Measurements from ENCODE around the gene WIZ.

WIZ gene

DNA sequence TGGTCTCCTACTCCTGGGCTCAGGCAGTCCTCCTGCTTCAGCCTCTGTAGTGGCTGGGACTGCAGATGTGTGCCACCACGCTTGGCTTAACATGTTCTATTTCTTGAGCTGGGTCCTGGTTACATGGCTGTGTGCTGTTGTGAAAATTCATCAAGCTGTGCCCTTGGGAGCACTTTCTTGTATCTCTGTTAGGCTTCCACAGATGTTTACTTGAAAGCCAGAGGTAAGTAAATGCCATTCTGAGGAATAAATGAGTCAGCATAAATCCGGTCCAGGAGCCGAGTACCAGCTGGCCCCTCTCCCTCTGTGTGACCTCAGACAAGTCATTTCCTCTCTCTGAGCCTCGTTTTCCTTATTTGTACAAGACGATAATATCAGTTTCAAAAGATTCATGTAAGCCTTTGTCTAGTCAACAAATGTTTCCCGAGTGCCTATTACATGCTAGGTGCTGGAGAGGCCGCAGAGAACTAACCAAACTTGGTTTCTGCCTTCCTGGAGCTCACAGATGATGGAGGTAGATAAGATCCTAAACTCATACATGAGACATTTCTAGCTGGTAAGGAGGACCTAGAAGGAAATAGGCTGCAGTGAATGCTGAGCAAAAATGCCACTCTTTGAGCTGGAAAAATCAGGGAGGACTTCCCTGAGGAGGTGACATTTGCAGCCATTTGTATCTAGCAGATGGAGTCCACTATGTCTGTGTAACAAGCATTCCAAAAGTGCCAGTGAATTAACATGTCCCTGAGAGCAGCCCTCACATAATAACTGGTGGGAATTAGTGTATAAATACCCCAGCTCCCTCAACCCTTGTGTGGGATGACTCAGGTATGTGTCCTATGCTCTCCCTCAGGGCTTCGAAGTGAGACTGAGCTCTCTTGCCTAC is 17.3 kb upstream of the WIZ start:
- DNase-seq = peak in 4 of 5 donors; percentile 17 to 96 (median 43)

DNA sequence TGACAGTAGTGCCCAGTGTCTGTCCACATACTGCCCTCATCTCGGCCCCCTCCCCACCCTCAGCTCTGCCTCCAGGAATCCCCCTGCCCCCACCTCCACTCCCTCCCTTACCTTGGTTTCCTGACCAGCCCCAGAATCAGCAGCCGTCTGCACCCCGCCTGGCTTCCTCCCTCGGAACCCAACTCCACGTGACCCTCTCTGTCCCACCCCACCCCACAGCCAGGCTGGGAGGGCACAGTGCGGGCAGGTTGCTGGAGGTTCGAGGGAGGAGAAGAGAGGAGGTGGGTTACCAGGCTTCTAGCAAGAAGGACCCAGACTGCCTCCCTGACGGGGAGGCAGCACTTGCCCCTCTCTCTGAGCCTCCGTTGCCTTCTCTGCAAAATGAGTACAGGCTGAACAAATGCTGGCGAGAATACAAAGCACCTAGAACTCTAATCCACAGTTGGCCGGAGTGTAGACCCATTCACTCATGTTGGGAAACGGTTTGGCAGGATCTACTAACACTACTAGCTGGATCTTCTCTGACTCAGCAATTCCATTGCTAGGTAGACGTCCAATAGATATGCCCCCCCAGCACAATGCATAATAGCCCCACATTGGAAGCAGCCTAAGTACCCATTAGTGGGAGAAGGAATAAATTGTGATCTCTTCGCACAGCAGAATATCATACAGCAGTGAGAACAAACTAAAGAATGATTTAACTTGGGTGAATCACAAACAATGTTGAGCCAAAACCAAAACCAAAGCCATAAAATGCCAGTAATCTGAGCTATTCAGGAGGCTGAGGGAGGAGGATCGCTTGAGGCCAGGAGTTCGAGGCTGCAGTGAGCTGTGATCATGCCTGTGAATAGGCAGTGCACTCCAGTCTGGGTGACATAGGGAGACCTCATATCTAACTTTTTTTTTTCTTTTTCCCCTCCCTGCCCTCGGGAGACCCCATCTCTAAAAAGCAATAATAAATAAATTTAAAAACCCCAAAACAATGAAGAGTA is 14.9 kb upstream of the WIZ start, which contains the start of gene RASAL3:
Gene RASAL3 (minus strand): TSS at position 151 of the 992 bp plus-strand sequence. CDS start 186 bp downstream, outside the sequence.
- peak; percentile 50 to 81 (median 58) for DNase-seq

DNA sequence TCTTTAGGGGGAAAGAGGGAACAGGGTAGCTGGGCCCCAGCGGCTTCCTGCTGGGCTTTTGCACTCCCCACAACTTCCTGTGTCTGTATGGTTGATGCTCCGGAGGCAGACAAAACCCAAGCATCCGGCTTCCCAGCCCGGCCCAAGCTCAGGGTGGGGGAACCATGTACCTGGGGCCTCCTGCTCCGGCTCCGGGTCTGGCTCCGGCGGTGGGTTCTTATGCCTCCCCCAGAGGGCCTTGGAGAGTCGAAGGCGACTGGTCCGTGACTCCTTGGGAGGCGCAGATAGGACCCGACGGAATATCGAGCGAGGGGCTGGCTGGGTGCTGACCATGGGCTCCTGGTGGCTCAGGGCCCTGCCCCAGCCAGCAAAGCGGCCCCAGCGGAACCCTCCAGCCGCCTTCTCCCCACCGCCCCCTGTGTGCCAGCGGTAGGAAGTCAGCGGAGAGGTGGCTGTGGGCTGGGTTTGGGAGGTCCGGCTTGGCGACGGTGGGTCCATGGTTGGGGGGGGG is 14.2 kb upstream of the WIZ start:
- peak; percentile 56 to 90 (median 72) for DNase-seq

DNA sequence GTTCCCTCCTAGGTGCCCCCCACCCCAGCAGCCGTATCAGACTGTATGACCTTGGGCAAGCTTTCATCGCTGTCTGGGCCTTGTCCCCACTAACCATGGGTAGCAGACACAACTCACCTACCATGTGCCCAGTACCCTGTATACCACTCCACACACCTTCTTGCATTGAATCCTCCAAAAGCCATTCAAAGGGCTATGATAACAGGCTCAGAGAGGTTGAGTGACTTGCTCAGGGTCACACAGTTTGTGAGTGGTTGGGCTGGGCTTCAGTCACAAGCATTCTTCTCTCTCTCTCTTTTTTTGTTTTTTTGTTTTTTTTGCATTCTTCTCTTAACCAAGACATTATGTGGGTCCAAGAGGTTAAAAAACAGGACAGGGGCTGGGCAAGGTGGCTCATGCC is 11.9 kb upstream of the WIZ start:
- no peak for DNase-seq

DNA sequence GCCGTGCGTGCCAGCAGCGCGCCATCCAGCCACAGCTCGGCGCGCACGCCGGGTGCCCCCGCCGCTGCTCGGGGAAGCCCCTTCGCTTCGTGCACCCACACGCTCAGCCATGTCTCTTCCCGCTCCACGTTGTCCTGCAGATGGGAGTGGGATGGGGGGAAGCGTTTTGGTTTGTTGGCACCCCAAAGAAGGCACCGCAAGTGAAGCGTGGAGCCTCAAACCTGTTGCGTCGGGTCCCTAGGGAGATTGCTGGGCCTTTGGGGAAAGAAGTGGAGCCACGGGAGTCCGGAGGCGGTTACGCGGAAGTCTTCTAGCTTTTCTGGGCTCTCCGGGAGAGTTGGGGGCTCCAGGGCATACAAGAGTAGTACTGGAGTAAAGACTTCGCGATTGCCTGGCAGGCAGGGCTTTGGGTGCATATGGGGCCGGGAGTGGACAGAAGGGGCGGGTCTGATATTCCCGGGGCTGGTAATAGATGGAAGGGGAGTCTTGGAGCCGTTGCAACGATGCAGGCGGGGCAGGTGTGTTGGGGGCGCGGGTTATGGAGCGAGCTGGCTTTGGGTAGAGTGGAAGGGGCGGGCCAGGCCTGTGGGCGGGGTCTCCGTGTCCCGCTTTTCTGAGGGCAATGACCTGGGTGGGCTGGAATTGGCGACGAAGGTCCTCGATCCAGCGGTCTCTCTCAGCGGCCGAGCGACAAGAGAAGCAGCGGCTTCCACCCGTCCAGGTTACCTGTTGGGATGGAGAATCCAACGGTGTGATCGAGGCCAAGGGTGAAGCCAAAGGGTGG is 8.1 kb upstream of the WIZ start:
- no peak for DNase-seq

DNA sequence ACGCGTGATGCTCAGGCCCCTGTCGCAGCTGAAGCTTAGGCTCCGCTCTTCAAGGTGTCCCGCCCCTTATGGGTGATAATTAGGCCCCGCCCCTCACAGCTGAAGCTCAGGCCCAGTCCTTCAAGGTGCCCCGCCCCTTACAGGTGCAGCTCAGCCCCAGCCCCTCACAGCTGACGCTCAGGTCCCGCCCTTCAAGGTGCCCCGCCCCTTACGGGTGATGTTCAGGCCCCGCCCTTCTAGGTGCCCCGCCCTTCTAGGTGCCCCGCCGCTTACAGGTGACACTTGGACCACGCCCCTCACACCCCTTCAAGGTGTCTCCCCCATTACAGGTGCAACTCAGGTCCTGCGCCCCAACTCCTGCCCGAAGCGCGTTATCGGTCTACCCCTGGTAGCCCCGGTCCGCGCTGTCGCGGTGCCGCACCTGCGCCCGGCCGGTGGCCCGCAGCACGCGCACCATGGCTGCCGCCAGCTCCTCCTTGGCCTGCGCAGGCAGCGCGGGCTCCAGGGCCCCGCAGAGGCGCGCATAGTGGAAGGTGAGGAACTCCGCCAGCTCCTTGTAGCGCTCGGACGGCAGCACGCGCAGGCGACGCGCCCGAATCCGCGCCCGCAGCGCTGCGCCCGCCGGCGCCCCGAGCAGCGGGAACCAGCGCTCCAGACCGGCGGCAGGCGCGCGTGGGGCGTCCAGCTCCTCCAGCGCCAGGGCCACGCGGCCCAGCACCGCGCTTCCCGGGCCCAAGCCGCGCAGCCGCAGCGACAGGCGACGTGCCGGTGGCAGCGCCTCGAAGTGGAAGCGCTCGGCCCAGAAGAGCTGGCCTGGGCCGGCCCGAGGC is 7.3 kb upstream of the WIZ start:
- DNase-seq = no peak

DNA sequence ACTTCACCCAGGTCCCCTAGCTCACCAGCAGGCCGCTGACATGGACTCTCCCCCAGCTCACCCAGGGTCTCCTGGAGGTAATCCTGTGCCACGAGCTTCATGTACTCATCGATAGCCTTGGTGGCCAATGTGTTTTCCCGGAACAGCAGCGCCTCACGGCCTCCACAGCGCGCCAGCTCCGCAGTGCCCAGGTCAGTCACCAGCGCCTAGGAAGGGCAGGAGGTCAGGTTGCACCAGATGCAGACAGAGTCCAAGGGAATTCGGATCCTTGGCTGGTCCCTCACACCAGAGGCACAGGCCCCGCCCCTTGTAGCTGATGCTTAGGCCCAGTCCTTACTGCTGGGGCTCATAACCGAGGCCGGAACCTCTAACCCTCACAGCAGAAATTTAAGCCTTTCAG is 6.7 kb upstream of the WIZ start:
- DNase-seq = no peak

DNA sequence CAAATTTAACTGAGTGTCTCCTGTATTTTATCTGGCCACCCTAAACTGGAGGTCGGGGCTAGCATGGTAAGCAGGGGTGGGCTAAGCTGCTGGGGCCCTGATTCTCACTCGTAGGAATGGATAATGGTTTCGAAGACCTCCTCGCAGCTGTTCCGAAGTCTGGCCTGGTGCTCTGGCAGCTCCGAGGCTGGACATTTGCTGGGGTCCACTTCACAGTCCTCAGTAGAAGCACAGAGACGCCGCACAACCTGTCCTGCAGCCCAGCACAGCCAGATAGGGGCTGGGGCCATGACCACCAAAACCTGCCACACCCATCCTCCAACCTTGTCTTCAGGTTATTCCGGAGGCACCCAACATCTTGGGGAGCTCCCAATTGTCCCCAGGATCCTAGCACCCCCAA is 6.2 kb upstream of the WIZ start:
- DNase-seq = no peak

DNA sequence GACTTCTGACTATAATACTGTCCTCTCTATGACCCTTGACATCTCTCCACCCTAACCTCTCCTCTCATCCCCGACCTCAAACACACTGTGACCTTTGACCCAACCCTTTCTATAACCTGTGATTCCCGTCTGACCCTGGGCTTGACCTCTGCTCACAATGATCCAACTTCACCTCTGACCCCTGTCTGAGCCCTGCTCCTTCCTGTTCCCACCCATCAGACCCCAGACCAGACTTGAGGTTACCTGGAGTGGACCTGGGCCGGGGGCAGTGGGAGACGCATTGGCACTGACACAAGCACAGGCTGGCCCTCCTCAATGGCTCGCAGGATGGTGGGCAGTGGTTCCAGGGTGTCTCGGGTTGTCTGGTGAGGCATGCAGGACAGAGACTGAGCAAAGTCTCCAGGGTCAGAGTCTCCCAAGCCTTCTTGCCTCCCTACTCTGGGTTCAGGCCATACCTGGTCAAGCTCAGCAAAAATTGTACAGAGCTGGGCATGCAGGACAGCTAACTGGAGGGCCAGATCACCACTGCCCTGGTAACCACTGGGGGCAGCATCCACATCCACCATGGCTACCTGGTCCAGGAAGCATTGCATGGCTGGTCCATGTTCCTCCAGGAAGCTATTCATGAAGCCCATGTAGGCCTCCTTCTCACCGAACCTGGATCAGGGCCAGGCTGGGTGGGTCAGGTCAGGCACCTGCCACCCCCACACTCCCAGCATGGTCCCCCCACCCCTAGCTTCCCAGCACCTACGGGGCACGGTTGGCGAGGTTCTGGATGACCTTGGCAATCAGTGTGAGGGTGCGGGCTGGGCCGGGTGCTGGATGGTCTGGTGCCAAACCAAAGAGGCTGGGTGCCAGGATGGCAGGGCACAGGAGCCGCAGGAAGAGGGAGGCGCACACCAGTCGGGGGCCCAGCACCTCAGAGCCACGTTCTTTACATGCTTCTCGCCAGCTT is 4.4 kb upstream of the WIZ start:
- no peak for DNase-seq

DNA sequence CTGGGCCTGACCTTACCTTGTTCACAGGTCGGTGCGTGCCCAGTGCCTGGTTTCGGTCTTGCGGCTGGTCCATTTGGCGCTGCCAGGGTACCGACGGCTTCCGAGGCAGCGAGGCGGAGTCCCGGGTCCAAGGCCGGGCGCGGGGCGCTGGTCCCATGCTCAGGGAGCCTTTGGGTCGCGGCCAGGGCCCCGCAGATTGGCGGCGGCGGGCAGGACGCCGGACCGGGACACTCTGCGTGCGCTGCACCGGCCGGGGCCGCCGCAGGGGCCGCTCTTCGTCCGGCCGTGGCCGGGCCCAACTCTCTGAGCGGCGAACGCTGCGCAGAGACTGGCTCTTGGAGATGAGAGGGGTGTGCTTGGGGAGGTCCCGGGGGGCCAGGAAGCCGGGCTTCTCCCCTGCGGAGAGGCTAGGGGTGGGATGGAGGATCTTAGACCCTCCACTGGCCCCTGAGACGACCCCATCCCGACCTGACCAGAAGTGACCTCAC is 3.4 kb upstream of the WIZ start:
- DNase-seq = no peak

DNA sequence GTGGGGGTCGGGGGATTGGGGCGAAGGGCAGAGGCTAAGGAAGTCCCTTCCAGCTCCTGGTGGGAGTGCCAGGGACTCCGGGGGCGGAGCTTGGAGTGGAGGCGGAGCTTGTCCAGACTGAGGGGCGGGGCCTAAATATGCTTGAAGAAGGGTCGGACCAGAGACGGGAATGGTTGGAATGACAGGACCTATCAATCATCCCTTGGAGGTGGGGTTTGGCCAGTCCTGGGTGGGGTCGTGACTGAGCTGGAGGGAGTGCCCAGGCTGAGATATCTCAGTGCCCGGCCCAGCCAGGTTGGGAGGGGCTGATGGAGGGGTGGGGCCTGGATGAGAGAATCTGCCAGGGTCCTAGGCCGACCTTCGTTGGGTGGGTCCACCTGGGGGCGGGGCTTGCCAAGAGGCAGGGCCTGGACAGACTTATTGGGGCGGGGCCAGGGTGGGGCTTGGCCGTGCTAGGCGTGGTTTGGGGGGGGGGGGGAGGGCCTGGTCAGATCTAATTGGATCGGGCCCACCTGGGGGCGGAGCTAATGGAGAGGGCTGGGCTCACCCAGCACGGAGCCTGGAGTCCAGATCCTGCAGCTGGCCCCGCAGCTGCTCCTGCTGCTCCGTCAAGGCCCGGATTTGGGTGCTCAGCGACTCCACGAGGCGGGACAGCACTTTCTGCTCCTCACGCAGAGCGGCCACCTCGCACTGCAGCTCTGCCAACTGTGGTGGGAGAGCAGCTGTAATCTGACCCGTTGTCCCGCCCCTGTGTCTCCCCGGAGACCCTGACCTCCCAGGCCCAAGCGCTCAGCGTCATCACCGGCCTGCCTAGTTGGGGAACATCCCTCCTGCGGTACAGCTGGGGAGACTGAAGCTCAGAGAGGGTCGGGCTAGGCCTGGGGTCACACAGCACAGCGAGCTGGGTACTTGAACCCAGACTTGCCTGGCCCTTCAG is 2.6 kb upstream of the WIZ start:
- DNase-seq = no peak

DNA sequence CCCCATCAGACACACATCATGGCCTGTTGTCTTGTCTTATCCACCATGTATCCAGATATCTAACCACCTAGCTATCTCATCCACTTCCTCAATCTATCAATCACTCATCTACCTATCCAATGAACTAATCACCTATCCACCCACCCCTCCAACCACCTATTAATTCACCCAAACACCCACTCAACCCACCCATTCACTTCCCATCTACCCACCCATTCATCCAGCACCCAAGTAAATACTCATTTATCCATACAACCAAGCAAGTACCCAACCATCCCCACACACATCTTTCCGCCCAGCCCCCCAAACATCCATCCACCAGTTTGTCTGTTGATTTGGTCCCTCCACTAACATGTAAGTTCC is 753 bp upstream of the WIZ start:
- no peak for DNase-seq

DNA sequence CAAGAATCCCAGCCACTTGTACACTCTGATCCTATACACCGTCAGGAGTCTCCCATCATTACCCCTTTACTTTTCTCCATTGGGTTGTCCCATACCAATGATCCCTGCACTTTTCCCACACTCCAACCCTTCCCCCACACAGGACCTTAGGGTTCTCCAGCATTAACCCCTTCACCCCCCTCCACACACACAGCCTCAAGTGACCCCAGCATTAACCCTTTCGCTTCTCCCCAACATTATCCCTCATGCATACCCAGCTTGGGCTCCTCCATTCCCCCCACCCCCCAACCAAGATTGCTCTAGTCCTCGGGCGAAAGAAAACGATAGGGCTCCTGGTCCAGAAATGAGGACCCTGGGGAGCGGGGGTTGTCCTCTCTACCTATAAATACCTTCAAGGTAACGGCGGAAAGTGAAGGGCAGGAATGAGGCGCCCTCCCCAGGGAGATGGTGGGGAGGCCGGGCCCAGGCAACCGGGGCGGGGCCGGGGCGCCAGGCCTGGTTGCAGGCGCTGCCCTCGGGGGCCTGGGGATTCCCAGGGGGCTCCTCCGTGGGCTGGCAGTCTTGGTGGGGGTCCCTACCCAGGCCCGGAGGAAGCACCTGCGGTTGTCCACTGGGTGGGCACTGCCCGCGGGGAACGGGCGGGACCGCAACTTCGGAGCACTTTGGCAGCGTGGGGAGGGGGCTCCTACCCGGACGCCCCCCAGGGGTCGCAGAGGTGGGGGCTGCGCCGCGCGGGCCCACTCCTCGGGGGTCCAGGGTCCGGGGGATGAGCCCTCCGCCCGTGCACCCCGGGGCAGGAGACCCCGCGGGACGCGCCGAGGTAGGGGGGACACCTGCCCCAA is 757 bp downstream of the WIZ start:
- no peak for DNase-seq

DNA sequence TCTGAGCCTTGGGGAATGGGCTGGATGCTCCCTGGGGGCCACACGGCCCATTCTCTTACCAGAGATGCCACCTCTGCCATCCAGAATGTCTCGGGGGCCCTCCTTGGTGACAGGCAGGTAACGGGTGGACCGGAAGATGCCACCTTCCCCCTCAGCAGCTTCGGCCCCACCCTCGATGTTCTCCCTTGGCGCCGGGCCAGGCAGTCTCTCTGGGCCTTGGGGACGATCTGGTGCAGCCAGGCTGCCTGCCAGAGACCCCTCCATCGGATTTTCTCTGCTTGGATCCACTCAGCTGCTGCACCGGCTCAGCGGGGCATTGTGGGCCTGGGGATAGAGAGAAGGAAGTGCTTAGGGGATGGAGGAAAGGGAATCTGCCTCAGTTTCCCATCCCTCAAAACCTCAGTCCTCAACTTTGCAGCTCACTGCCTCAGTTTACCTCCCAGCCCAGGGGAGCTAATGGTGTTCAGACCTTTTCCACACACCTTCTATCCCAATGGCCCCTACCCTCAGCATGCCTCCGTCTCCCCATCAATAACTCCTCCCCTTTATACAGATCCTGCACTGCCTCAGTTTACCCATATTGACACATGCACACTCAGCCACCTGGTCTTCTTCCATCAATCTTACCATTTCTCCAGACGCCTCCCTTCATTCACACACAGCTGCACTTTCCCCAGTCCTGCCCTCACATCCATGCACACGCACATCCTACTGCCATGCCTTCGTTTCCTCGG is 1.5 kb downstream of the WIZ start:
- DNase-seq = no peak

DNA sequence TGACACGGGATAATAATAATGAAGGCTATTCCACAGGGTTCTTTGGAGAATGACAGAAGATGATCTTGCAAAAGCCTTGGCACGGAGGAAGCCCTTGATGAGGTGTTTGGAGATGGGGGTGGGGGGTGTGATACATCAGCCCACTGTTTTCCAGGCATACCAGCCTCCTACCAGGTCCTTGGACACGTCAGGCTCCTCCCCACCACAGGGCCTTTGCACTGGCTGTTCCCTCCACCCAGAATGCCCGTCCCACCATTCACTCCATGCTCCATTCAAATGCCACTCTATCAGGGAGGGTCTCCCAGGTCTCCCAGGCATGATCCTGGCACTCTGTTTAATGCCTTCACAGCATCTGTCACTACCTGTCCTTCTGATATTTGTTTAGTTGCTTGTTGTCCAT is 2.7 kb downstream of the WIZ start:
- DNase-seq = no peak

DNA sequence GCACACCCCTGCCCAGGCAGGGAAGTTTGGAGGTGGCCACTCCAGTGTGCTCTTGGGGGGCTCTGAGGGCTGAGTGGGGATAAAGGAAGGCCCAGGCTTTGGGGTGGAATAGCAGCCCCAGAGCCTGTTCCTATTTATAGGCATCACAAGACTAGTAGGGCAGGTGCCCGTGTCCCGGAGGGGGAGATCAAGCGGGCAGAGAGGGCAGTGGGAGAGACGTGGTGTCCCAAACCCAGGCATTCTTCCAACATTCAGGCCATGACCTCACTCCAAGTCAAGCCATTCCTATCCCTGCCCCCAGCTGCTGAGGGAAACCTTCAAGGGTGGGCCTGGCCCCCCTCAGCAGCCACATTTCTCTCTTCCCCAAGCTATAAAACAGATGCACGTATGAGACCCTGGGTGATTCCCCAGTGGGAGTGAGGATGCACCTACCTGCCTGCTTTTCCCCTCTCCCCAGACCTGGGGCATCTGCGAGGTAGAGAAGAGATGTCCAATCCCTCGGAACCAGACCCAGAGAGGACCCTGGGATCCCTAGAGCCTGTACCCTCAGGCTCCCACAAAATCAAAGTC is 3.9 kb downstream of the WIZ start:
- no peak for DNase-seq

DNA sequence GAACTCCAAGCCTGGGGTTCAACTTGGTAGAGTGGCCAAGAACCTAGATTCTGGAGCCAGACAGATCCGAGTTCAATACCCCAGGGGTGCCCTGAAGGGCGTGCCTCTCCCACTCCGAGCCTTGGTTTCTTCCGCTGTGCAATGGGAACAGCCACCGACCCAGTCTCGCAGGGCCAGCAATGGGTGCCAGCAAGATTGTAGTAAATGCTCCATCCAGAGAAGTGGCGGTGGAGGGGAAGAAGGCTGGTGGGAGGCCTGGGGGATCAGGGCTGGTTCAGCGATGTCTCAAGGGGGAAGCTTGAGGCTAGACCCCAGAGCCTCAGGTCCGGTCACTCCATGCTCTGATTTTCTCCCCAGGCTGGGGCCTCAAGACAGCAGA is 4.5 kb downstream of the WIZ start:
- no peak for DNase-seq
